ENCODE measurements around the gene LPCAT1.
"Not testable (repeated sequence)": the region's sequence is repeated elsewhere in the genome, so short reads cannot be mapped to it uniquely, and the experiment has no call there.

LPCAT1 gene

GRCh38 chr5:1429066-1429465 is 94.7 kb downstream of the LPCAT1 start:
- no peak for TF ChIP-seq CTCF (conservative IDR thresholded peaks at IDR 0.05; ENCODE audit: control insufficient read depth, insufficient read depth, low read depth, low read length)
- no peak overlapping the region for H3K4me3 ChIP-seq (ENCODE audit: control insufficient read depth, low read depth, low read length)
- no peak for DNase-seq (ENCODE audit: low read depth)

- TF ChIP-seq CTCF (conservative IDR thresholded peaks at IDR 0.05; ENCODE audit: control insufficient read depth, insufficient read depth, low read depth, low read length), result no peak
- DNase-seq (ENCODE audit: low read depth), result no peak
- H3K4me3 ChIP-seq (ENCODE audit: control insufficient read depth, low read depth, low read length), result no peak overlapping the region
Measured at GRCh38 chr5:1428107-1428506, 95.7 kb downstream of the LPCAT1 start.

- no peak overlapping the region for H3K4me3 ChIP-seq (ENCODE audit: control insufficient read depth, low read depth, low read length)
- DNase-seq (ENCODE audit: low read depth), result no peak
- TF ChIP-seq CTCF (conservative IDR thresholded peaks at IDR 0.05; ENCODE audit: control insufficient read depth, insufficient read depth, low read depth, low read length), result no peak
Measured at GRCh38 chr5:1424716-1425115, 99.0 kb downstream of the LPCAT1 start.

- DNase-seq (ENCODE audit: low read depth), result no peak
- H3K4me3 ChIP-seq (ENCODE audit: control insufficient read depth, low read depth, low read length), result no peak overlapping the region
- TF ChIP-seq CTCF (conservative IDR thresholded peaks at IDR 0.05; ENCODE audit: control insufficient read depth, insufficient read depth, low read depth, low read length), result no peak
Measured at GRCh38 chr5:1423901-1424603, 99.7 kb downstream of the LPCAT1 start.

- DNase-seq (ENCODE audit: low read depth); H3K4me3 ChIP-seq (ENCODE audit: control insufficient read depth, low read depth, low read length): not testable (repeated sequence)
Measured at GRCh38 chr5:1422522-1422921, 101.2 kb downstream of the LPCAT1 start.

- no peak overlapping the region for H3K4me3 ChIP-seq (ENCODE audit: control insufficient read depth, low read depth, low read length)
- DNase-seq (ENCODE audit: low read depth), result no peak
- no peak for TF ChIP-seq CTCF (conservative IDR thresholded peaks at IDR 0.05; ENCODE audit: control insufficient read depth, insufficient read depth, low read depth, low read length)
Measured at GRCh38 chr5:1421521-1422341, 102.0 kb downstream of the LPCAT1 start.

All from fibroblast of mammary gland (primary cell).